GM21825 (cell line): ENCODE measurements around the gene NAV2.
"Not testable (repeated sequence)": the region's sequence is repeated elsewhere in the genome, so short reads cannot be mapped to it uniquely, and the experiment has no call there.

Experiments used
- ATAC-seq: cut with Tn5 transposase; IDR thresholded peaks from one replicate; pipeline ENCODE4 v1.9.1; 2021; ENCODE audit warnings: mild to moderate bottlenecking, moderate library complexity; ENCODE audit not compliant: unreplicated experiment

Gene NAV2

DNA sequence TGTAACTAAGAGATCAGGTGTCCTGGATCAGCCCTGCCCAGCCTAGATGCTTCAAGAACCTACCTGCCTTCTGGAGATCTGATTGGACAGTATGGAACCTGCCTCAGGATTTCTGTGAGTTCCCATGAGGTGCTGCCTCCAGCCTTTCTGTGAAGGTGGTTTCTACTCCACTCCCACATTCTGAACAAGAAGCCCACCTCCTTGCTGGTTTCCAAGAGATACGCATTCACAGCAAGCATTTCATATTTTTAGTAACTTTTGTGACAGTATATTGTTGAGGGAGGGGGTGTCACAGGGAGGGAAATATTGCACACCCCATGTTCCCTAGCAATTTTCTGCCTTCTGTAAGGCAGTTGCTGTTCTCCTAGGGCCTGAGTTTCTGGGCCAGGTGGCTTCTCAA, 204.4 kb downstream of the NAV2 start:
- ATAC-seq, result no peak

DNA sequence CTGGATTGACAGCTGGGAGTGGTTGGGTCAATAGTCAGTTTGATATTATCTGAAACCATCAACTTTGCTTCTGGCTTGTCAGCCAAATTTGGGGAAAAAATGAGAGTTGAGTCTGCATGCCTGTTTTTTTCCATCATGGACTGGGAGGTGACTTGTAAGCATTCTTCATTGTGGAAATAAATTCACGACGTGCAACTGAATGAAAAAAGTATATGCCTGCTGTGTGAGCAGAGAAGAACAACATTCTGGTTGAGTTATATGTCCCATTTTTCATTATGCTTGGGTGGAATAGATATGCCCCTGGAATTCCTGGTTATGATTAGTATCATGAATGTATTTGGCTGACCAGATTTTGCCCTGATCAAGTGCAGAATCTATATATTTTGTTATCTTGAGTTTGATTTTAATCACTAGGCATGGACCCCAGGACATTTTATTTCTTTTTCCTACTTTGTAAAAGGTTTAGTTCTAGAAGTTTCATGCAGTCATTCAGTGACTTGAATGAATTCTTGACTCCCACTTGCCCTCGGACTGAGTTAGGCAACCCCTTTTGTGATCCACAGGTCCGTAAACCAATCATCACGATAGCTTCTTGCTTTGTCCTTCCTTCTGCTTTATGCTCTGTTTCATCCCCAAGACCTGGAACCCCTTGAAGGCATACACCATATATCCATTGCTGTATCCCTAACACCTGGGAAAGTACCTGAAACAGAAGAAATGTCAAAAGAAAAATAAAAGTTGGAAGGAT, 205.8 kb downstream of the NAV2 start:
- ATAC-seq, result no peak

- ATAC-seq, result no peak
These were observed 206.5 kb downstream of the NAV2 start for GRCh38 chr11:19919050-19919561.

- no peak for ATAC-seq
These were observed 208.3 kb downstream of the NAV2 start for GRCh38 chr11:19920982-19921381.

GRCh38 chr11:19921976-19922688, 209.5 kb downstream of the NAV2 start:
- ATAC-seq, result no peak

GRCh38 chr11:19922689-19923035, 210.0 kb downstream of the NAV2 start:
- no peak for ATAC-seq

DNA sequence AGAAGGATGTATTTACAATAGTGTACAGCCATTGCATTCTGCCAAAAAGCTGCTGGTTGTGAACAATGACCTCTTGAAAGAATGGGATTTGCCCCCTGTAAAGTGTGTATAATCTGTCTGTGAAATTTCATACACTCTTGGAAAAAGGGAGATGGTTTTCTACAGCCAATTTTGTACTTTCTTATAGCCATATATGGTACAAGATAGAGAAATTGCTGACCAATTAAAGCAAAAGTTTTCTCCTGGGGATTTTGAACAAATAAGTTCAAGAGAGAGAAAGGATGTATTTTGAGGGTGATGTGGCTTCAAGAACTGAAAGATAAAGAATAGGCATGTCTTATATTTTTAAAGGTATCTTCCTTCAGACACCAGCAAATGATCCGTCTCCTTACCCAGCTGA, 211.0 kb downstream of the NAV2 start:
- ATAC-seq, result no peak

DNA sequence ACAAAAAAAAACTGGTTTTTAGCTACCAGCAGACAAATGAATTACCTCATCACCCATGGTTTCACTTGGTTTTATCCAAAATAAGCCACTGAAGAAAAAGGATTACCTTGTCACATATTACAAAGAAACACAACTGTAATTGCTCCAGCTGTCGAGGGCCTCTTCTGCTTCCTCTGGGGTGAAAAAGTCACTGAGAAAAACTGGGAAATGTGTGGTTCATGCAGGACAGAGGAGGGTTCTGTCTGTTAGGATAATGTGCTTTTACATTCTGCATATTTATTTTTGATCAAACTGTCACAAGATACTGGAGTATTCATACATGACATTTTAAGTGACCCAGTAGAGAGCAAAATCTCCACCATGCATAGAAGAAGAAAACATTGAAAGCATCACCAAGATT, 211.7 kb downstream of the NAV2 start:
- ATAC-seq, result no peak

GRCh38 chr11:19924716-19925115, 212.1 kb downstream of the NAV2 start:
- no peak for ATAC-seq

GRCh38 chr11:19927403-19927802, 214.8 kb downstream of the NAV2 start:
- ATAC-seq, result not testable (repeated sequence)

DNA sequence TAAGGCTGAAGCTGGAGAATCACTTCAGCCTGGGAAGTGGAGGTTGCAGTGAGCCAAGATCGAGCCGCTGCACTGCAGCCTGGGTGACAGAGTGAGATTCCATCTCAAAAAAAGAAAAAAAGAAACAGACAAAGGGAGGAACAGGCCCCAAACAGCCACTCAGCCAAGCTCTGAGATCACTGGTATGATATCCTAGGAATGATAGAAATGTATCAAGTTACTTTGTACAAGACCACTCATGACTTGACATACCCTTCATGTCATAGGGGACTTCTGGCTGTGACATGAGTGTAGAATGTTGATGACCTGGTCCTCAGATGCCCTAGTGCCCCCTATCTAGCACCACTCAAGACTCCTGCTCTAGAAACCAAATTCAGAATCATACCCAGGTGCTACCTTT, 216.5 kb downstream of the NAV2 start:
- ATAC-seq, result no peak

DNA sequence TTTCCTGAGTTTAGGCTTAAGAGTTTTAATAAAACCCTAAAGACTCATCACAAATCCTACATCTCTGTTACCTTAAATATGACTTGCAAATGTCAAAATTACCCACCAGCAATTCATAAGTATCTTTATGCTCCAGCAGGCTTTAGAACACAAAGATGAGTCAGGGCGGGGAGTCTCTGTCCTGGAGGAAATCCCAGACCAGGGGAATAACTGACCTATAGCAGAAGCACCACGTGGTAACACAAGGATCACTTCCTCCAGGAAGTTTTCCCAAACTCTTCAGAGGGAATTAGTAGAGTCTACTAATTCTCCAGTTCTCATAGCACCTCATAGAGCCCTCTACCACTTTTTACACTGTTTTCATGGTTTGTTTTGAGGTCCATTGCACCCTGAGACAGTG, 217.0 kb downstream of the NAV2 start:
- ATAC-seq, result no peak

GRCh38 chr11:19931141-19931770, 218.6 kb downstream of the NAV2 start:
- no peak for ATAC-seq

DNA sequence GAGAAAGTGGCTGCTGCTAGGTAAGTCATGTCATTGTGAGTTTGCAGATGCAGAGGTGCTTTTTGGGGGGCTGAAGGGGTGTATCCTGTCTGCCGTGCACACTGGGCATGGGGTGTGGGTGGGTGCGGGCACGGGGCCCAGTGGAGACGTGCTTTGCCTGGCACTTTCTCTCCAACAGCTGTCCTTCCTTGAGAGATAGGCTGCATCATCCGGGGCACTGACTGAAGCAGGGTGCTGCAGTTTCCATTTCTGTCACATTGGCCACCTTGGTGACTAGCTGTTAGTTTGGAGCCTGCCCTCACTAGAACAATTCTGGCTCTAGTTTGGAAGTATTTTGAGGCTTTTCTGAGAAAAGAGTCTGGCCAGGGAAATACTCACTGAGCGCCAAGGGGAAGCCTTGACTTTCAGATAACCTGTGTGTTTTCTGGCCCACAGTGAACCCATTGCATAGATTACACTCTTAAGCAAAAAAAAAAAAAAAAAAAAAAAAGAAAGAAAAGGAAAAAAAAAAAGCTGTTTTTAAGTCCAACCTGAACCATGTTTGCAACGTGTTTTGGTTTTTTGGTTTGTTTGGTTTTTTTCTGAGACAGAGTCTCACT, 219.2 kb downstream of the NAV2 start:
- ATAC-seq, result no peak

DNA sequence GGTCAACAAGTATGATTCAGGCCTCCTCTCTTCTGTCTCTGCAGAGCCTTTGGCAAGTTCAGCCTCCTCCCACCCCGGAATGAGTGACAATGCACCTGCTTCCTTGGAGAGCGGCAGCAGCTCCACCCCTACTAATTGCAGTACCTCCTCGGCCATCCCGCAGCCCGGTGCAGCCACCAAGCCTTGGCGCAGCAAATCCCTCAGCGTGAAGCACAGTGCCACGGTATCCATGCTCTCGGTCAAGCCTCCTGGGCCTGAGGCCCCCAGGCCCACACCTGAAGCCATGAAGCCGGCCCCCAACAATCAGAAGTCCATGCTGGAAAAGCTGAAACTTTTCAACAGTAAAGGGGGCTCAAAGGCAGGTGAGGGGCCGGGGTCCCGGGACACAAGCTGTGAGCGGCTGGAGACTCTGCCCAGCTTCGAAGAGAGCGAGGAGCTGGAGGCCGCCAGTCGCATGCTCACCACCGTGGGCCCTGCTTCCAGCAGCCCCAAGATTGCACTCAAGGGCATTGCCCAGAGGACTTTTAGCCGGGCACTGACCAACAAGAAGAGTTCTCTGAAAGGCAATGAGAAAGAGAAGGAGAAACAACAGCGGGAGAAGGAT, 220.6 kb downstream of the NAV2 start:
- no peak for ATAC-seq

GRCh38 chr11:19933801-19934488, 221.3 kb downstream of the NAV2 start:
- no peak for ATAC-seq

GRCh38 chr11:19934828-19935259, 222.2 kb downstream of the NAV2 start:
- ATAC-seq, result no peak

GRCh38 chr11:19935507-19935906, 222.9 kb downstream of the NAV2 start:
- ATAC-seq, result no peak

DNA sequence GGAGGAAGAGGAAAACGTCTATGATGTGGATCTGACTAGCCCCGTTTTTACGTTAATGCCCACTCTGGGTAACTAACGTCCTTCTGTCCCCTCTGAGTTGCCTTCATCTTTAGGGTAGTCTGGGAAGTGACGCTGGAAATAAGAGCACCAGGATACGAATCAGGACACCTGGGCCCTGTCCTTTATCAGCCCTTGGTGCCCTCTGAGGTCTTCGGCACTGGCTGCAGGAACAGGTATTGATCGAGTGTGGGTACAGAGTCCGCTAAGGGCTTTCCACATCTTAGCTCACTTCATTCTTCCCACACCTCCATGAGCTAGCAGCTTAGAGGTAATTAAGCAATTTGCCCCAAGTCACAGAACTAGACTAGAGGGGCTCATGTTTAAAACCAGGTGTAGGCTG, 223.8 kb downstream of the NAV2 start:
- ATAC-seq, result no peak

DNA sequence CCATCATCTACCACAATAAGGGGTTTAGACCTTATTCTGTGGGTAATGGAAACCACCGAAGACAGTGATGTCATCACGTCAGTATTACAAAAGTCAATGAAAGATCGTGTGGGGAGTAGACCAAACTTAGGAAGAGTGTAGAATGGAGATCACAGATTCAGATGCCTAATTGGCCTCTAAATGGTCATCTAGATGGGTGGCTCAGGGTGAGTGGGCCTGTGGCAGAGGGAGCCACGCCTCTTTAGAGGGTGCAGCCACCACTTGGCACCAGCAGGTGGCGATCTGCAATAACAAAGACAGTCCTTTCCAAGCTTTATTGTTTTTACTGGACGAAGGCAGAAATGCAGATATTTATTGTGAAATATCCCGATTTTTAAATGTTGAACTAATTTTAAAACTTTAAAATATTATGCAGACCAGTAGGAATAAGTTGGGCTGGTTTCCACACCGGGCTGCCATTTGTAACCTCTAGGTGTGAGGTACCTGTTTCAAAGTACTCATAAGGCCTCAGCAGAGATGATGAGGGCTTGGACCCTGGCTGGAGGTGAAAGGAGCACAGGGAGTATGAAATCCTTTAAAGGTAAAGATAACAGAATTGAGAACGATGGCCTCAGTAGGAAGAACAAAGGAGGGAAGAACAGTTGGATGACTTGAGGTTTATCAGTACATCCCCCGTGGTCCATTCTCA, 225.7 kb downstream of the NAV2 start:
- ATAC-seq, result peak; percentile 72
